Limb (tissue), 2 donors: ENCODE data around the gene AK9.
A peak's percentile ranks its signal among the peaks of the same experiment; 100 is the strongest.

Experiments
- DNase-seq, 2 donors: peaks; one replicate each; pipeline ENCODE4 v3.0.0-alpha.2; 2016; ENCODE audit errors: extremely low spot score in 2 of 2

AK9 gene

DNA sequence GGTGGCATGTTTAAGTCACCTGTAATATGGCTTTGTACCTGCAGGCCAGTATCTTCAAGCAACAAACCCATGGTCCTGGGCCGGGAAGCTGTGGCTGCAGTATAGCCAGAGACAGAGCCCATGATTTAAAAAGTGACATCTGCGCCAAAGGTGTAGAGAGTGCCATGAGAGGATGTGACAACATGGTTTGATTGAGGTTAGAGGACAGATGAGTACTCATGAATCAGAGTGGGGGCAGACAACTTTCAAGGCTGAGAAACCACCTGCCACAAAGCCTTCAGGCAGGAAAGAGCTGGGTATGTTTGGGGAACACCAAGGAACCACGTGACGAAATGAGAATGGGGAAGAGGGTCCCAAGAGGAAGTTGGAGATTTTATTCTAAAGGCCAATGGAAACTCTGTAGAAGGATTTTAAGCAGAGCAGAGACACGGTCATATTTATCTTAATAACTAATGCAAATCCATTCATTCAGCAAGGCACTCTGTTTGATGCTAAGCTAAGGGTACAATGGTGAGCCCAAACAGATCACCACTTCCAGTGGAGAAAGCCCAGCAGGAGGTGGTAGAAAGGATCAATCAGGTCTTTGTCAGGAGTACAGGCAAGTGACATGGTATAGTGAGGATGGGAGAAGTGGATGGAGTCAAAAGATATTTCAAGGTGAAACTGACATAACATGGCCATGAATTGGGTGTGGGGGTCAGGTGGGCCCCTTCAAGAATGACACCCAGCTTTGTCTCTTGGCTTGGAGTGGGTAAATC lies 232.0 kb downstream of the AK9 start:
- no peak for DNase-seq

DNA sequence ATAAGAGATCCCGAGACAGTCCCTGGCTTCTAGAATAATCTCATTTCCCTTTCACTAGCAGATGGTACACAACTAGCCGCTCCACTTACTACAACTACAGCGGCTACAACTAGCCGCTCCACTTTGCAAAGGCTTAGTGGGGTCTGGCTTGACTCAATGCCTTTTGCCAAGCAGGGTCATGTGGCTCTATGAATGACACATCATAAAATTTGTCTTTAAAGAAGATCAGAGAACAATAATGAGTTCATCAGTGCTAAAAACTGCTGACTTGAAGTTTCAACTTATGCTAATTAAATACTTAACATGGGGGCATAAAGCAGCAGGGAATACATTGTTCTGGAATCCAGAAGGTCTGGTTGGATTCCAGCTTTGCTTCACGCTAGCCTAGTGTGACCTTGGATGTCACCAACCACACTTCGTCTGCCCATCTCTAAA lies 233.4 kb downstream of the AK9 start:
- DNase-seq, result no peak

DNA sequence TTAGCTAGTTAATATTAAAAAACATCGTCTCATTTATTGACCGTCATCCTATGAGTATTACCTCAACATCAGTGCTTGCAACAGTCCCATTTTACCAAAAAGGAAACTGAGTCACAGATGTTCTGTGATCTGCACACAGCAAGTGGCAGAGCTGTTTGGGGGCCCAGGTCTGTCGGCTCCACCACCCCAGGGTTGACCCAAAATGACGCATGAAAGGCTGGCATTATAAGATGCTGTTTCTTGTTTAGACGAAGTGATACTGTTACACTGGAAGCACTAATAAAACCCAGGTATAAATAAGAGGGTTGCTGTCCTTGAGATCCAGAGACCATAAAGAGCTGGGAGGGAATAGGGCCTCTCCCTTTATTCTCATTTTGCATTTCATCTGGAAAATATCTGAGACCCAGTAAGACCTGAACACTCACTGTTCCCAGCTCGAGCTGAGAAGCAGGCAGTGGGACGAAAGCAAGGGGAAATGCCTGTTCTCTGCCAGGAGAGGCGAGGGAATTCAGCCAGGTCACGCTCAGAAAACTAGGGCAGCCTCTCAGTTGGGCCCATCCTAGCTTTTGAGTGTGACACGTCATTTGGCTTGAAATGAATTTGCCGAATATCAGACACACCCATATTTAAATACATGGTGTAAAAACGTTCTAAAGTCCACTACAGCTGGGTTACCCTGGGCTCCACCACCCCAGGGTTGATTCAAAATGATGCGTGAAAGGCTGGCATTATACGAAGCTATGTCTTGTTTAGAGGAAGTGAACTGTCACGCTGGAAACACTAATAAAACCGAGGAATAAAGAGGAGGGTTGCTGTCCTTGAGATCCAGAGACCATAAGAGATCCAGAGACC lies 234.1 kb downstream of the AK9 start:
- peak in 1 of 2 donors; percentile 29 for DNase-seq

DNA sequence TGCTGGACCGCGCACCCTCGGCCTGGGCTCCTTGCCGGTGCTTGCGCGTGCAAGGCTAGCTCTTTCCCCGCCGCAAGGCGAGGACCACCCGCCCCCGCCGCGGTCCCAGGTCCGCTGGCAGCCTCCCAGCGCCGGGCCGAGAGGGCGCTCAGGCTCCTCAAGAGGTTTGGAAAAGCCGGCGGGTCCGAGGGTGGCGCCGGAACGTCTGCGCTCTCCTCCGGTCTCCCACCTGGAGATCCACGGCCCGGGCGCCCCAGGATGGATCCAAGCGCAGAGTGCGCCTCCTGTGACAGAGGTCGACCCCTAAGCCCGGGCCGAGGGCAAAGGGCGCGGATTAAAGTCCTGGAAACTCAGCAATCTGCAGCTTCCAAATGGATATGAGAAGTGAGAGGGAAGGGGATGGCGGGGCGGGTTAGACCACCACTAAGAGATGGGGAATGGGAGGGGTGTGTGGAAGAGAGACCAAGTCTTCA lies 234.9 kb downstream of the AK9 start:
- DNase-seq, result no peak

DNA sequence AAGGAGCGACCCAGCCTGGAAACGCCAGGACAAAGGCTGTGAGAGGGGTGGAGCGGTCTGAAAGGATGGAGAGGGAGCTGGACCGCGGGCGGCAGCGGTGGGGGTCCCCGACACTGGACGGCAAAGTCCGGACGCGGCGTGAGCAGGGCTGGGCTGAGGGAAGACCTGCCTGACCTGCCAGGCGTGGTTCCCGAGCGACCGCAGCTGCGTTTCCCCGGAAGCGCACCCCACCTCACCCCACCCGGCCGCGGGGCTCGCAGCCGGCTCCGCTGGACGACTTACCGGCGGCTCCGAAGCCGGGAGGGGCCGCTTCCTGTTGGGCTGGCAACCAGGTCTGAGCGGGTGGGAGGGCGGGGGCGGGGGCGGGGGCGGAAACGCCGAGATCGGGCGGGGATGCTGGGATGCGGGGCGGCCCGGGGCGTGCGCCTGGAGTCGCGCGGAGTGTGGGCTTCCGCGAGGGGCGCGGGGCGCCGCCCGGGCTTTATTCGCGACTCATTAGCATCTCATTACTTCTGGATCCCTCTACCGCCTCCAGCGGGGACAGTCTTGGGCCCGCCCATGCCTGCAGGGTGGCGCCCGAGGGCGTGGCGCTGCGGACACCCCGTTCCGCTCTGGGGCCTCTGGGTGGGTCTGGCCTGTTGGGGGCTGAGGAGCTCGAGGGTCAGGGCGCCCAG lies 235.4 kb downstream of the AK9 start, which contains the start of gene MICAL1:
Gene MICAL1 (minus strand): TSS at position 336 of the 674 bp plus-strand sequence. CDS start 1,576 bp downstream, outside the sequence.
- peak; percentile 14 to 83 for DNase-seq

DNA sequence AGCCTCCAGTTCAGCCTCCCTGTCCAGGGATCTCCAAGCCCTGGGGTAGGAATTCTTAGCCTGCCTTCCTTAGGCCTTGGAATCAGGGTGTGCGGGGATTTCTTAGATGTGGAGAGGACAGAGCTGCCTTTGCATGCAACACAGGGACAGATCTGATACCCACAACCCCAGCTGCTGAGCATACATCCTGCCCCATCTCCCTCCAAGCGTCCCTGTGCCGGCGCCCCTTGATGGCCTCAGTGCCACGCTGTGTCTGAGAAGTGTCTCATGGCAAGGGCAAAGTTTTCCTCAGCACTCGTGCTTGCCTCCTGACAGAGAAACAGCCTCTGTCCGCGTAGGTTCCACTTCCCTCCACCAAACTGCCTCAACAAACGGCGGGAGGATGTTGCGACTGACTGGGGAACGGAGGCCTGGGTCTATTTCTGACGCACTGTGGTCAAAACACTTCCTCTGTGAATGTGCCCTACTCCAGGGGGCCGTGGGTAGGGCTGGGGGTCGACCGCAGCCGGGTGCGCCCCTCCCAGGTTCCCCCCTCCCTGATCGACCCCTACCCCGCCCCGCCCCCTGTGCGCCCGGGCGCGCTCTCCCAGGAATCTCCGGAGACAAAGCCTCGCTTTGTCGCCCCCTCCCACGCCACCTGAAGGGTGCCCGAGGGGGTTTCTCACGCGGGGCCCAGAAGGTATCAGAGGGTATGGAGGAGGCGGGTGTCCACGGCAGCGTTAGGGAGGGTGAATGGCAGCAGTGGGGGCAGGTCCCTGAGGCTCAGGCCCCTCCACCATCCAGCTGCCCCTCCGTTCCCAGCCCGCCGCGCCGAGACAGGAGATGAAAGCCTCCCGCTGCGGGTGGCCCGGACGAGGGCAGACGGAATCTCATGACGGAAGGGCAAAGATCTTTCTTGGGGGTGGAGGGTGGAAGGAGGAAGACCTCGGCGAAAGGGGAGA lies 236.2 kb downstream of the AK9 start:
- peak; percentile 21 to 63 for DNase-seq

DNA sequence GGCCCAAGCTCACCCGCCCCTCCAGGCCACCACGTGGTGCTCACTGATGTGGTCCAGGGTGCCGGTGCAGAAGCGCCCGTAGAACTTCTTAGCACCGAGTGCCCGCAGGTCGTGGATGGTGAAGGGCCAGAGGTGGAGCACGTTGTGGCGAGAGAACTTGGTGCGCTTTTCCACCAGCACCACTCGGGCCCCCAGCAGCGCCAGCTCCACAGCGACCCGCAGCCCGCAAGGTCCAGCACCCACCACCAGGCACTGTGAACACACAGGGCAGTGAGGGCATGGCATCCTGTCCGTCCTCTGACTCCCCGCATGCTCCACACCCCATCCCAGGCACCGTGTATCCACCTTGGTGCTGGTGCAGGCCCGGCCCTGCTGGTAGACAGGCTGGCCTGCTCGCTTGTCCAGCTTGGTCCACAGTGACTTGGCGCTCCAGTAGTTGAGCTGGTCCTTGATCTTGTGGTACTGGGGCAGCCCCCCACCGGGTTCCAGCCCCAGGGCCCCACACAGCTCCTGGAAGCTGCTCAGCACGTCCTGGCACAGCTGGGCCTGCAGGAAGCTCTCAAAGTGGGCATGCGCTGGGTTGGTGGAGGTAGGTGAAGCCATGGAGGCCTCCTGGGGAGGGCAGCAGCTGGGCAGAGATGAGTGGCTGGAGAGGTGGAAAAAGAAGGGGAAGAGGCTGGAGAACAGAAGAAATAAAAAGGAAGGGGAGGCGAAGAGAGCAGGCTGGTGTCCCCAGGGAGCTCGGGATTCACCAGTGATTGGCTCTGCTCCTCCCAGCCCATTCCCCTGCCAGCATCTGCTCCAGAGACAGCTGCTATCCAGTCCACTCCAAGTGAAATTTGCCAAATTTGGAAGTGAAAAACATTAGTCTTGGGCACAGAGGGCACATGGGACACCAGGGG lies 237.2 kb downstream of the AK9 start:
- peak in 1 of 2 donors; percentile 65 for DNase-seq

DNA sequence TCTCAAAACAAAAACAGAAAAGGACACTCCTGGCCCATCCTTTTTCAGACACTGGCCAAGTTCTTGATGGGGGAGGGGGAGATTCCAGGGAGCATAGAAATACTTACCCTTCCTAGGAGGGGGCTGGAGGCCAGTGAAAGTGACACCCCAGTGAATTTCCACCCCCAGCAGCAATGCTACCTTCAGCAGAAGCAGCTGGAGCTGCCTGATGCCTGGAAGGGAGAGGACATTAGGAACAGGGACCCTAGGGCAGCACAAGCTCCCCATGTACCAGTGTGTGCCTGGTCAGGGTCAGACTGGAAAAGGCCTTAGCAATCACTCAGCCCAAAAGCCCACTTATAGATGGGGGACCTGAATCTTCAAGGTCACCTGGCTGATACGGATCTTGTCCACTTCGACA lies 237.8 kb downstream of the AK9 start:
- no peak for DNase-seq

DNA sequence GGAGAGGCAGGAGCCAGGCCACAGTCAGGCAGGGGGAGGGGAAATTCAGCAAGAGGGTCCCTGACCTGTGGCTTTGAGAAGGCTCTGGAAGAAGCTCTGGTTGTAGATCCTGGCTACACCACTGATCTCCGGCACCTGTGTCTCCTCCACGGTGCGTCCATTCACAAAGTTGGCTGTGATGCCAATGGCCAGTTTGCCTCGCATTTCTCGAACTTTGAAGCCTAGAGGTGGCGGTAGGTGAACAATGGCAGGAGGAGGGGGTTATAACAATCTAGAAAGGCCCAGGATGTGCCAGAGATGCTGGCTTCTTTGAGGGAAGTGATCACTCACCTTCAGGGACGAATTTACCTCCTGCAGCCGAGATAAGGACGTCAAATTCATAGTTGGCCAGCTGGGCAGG lies 238.8 kb downstream of the AK9 start:
- DNase-seq, result no peak

DNA sequence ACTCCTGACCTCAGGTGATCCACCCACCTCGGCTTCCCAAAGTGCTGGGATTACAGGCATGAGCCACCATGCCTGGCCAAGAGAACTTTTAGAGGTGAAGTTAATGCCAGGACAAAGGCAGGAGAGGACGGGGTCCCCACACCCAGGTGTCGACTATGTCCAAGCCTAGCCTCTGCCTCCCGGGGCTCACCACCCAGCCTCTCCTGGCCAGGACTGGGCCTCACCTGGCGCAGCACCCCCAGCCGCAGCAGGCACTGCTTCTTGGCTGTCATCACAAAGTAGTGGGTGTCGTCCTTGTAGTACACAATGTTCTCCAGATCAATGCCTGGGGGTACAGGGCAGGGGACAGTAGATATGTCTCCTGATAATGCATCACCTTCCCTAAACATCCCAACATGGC lies 239.6 kb downstream of the AK9 start:
- no peak for DNase-seq

DNA sequence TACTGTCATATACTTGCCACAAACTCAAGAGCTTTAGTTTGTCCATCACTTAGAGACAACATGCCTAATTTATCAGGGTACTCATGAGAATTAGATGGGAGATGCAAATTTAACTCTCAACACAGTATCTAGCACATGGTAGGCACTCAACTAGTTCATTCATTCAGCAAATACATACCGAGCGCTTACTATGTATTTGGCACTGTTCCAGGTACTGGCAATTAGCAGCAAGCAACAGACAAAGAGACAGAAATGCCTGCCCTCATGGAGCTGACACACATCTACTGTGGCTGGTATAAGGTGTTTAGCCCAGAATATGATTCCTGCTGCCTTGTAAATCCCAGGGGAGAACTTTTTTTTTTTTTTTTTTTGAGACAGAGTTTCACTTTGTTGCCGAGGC lies 240.2 kb downstream of the AK9 start:
- DNase-seq, result no peak

DNA sequence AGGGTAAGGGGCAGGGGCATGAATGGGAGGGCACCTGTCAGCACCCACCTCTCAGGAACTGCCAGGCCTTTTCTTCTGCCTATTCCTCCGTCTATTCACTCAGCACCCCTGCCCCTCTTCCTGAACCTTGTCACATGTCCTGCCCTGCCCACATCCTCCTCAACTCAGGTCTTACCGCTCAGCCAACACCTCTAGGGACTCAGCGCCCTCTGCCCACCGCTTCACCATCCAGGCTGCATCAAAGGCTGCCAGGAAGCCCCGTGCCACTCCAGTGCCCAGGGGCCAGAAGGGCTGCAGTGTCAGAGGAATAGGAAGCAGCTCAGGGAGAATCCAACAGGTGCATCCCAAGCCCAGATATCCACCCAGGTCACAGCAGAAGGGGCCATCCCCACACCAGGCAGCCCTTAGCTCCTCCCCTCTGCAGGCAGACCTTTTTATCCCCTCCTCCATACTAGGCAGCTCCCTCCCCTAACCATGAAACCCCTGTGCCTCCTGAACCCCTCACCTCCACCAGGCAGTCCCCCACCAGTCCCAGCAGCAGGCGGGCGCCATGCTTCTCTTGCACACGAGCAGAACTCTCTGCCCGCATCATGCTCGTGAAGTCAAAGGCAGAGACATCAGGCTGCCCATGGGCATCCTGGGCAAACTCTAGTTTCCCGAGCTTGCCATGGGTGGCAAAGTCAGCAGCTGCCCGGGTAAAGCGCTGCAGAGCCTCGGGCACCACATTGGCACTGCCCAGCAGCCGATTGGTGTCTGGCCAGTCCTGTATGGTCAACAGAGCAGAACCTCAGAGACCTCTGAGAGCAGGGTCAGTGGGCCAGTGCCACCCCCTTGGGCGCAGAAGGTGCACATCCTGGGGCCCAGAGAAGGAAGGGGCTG lies 241.0 kb downstream of the AK9 start:
- no peak for DNase-seq

DNA sequence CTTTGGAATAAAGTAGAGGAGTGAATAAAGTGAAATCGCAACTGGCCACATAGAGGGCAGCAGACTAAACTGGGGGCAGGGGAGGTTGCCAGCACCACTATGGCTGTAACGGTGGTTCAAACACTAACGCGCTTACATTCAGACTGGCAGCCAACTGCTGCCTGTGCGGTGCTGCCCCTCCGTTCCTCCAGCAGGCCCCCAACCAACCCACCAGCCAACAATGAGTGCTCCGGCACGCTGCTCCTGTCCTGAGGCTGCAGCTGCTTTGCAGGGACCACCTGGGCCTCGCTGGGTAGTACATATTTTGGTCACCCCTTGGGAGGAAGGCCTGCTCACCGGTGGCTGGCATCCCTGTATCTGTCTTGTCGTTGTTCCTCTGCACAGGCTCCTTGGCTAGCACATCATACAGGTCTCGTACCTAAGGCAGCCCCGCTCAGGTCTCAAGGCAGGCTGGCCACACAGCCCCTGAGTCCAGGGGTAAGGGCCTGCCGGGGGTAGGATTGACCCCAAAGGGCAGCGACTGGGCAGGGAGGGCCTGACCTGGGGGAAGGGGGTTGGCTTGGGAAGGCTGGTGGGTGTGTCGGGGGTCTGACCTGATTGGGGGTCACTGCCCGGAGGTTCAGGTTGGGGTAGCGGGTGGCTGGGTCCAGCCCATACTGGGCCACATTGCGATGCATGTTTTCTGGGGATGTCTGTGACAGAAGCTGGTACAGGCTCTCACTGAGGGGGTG lies 241.8 kb downstream of the AK9 start:
- no peak for DNase-seq

DNA sequence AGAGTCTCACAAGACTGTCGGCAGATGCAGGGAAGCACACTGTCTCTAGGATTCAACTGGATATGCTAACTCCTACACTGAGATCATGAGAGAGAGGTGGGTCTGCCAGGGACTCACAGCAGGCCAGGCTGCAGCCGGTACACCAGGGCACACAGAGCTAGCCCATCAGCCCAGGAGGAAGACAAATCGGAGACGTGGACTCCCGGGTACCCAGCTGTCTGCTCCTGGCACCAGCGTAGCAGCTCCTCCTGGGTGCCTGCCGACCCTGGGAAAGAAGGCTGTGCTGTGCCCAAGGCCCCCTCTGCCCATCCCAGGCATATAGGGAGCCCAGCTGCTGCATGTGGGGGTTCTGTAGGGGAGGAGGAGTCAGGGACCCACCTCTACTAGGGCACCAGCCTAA lies 242.4 kb downstream of the AK9 start:
- DNase-seq, result no peak

DNA sequence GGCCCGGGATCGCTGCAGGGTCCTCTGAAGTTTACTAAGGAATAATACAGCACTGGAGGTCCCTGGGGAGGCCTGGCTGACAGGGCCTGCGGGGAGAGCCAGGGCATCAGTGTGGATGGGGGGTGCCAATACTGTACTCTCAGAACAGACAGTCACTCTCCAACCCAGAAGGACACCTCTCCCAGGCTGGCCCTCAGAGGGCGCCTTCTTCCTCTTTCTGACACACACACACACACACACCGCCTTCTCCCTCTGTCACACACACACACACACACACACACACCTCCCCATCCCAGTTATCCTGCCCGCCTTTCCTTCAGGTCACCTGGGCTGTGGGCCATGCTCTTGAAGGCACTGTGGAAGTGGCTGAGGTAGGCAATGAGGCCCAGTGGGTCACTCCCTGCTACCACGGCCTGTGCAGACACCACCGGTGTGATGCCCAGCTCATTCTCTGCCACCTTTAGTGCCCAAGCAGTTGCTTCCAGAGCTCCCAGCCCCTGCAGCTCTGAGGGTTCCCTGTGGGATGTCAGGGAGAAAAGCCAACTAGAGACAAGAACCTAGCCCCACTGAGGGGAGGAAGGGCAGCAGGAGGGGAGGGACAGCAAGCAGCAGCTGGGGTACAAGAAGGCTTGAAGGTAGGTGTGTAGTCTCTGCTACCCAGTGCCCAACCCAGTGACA lies 243.0 kb downstream of the AK9 start:
- DNase-seq, result no peak

DNA sequence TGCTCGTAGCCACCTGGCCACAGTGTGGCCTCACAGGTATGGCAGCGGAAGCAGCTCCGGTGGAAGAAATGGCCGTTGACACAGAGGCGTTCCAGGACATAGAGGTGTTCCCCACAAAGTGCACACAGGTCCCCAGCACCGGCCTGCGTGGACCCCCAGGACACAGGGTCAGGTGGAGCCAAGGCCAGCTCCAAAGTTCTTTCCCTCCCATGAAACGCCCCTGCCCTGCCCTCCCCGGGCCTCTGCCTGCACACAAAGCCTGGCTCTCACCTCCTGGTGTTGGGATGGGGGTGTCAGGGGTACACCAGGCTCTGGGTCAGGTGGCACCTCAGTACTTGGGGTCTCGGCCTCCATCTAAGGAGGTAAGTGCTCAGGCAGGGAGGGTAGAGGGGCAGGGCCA lies 243.9 kb downstream of the AK9 start:
- no peak for DNase-seq

DNA sequence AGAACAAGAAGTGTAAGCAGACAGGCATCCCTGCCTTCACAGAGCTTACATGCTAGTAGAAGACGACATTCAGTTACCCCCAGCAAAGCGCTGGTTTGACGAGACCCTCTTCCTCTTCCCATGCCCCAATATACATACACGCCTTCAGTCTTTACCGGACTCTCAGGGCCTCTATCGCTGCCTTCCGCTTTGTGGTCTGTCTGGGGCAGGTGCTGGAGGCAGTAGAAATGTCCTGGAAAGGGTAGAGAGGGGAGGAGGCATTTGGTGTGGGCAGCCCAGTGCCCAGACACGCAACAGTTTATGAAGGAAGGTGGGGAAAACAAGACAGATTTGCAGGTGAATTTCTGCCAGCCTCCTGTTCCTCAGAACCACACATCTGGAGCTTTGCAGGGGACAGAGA lies 244.5 kb downstream of the AK9 start:
- no peak for DNase-seq

DNA sequence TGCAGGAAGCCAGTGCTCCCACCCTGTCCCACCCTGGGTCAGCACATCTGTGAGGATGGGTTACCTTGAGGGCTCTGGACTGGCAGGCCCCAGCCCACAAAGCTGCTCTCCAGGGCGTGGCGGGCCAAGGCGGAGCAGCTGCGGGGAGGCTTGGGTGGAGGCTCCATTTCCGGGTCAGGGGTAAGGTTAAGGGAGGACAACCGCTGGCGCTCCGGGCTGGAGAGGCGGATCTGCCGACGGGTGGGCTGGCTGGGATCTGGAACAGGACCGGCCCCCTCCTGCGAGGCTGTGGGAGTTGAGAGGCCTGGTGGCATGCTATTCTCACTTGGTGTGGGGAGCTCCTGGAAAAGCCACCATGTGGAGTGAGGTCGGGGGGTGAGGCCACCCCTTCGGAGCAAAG lies 244.9 kb downstream of the AK9 start:
- DNase-seq, result no peak
